ENCODE data around the gene AURKA. TPM values are rescaled to one million over a fixed set of nuclear protein-coding genes. Genes with fewer than 3 reads are reported as not detected.
"Not testable (repeated sequence)": the region's sequence is repeated elsewhere in the genome, so short reads cannot be mapped to it uniquely, and the experiment has no call there.

AURKA gene
- total and polyA plus RNA-seq, 4 donors: 7.9 to 10.0 (median 9.3) TPM

- not testable (repeated sequence) for DNase-seq (ENCODE audit: low read depth in 4 of 6, low spot score in 6 of 6); H3K4me3 ChIP-seq (ENCODE audit: low read depth, low read length); H3K27ac ChIP-seq (ENCODE audit: low read depth, low read length); H3K36me3 ChIP-seq (ENCODE audit: control insufficient read depth, insufficient read depth, low read length); H3K4me1 ChIP-seq (ENCODE audit: control insufficient read depth, insufficient read depth, low read length); H3K27me3 ChIP-seq (ENCODE audit: control insufficient read depth, insufficient read depth, low read length); H3K9me3 ChIP-seq (ENCODE audit: control insufficient read depth, insufficient read depth, low read length)
- WGBS (ENCODE audit: insufficient coverage): 71% methylated on average over 6 of the region's 8 CpGs
Measured at GRCh38 chr20:56336709-56337108, 55.3 kb downstream of the AURKA start.

- DNase-seq (ENCODE audit: low read depth in 4 of 6, low spot score in 6 of 6): peak in 1 of 6 donors; percentile 50
- Histone ChIP-seq H3K4me1 (ENCODE audit: control insufficient read depth, insufficient read depth, low read length) (no peaks in the 10 kb centered on the region), H3K9me3 (ENCODE audit: control insufficient read depth, insufficient read depth, low read length) (no peaks in the 10 kb centered on the region), H3K4me3 (ENCODE audit: low read depth, low read length) (no peak overlapping the region), H3K36me3 (ENCODE audit: control insufficient read depth, insufficient read depth, low read length) (no peaks in the 10 kb centered on the region), H3K27me3 (ENCODE audit: control insufficient read depth, insufficient read depth, low read length) (no peaks in the 10 kb centered on the region), H3K27ac (ENCODE audit: low read depth, low read length) (no peak overlapping the region)
- 36% methylated on average over 4 of the region's 5 CpGs for WGBS (ENCODE audit: insufficient coverage)
Measured at GRCh38 chr20:56328861-56329260, 63.2 kb downstream of the AURKA start.

- H3K4me3 ChIP-seq (ENCODE audit: low read depth, low read length): no peak overlapping the region
- no peak for DNase-seq (ENCODE audit: low read depth in 4 of 6, low spot score in 6 of 6)
- H3K27ac ChIP-seq (ENCODE audit: low read depth, low read length): no peak overlapping the region
- H3K36me3 ChIP-seq (ENCODE audit: control insufficient read depth, insufficient read depth, low read length): no peaks in the 10 kb centered on the region
- no peaks in the 10 kb centered on the region for H3K9me3 ChIP-seq (ENCODE audit: control insufficient read depth, insufficient read depth, low read length)
- no peaks in the 10 kb centered on the region for H3K4me1 ChIP-seq (ENCODE audit: control insufficient read depth, insufficient read depth, low read length)
- no peaks in the 10 kb centered on the region for H3K27me3 ChIP-seq (ENCODE audit: control insufficient read depth, insufficient read depth, low read length)
Measured at GRCh38 chr20:56324806-56325205, 67.2 kb downstream of the AURKA start.

- no peaks in the 10 kb centered on the region for H3K36me3 ChIP-seq (ENCODE audit: control insufficient read depth, insufficient read depth, low read length)
- no peaks in the 10 kb centered on the region for H3K4me1 ChIP-seq (ENCODE audit: control insufficient read depth, insufficient read depth, low read length)
- 69% methylated on average over 5 of the region's 6 CpGs for WGBS (ENCODE audit: insufficient coverage)
- DNase-seq (ENCODE audit: low read depth in 4 of 6, low spot score in 6 of 6): no peak
- H3K27ac ChIP-seq (ENCODE audit: low read depth, low read length): no peak overlapping the region
- H3K27me3 ChIP-seq (ENCODE audit: control insufficient read depth, insufficient read depth, low read length): no peaks in the 10 kb centered on the region
- no peaks in the 10 kb centered on the region for H3K9me3 ChIP-seq (ENCODE audit: control insufficient read depth, insufficient read depth, low read length)
- no peak overlapping the region for H3K4me3 ChIP-seq (ENCODE audit: low read depth, low read length)
Measured at GRCh38 chr20:56323656-56324055, 68.4 kb downstream of the AURKA start.

GRCh38 chr20:56323206-56323605 is 68.8 kb downstream of the AURKA start:
- no peak overlapping the region for H3K27ac ChIP-seq (ENCODE audit: low read depth, low read length)
- H3K4me1 ChIP-seq (ENCODE audit: control insufficient read depth, insufficient read depth, low read length): no peaks in the 10 kb centered on the region
- 78% methylated on average over 1 of the region's 2 CpGs for WGBS (ENCODE audit: insufficient coverage)
- no peaks in the 10 kb centered on the region for H3K9me3 ChIP-seq (ENCODE audit: control insufficient read depth, insufficient read depth, low read length)
- DNase-seq (ENCODE audit: low read depth in 4 of 6, low spot score in 6 of 6): no peak
- no peaks in the 10 kb centered on the region for H3K36me3 ChIP-seq (ENCODE audit: control insufficient read depth, insufficient read depth, low read length)
- H3K4me3 ChIP-seq (ENCODE audit: low read depth, low read length): no peak overlapping the region
- no peaks in the 10 kb centered on the region for H3K27me3 ChIP-seq (ENCODE audit: control insufficient read depth, insufficient read depth, low read length)

- Histone ChIP-seq H3K27me3 (ENCODE audit: control insufficient read depth, insufficient read depth, low read length) (no peaks in the 10 kb centered on the region), H3K4me3 (ENCODE audit: low read depth, low read length) (no peak overlapping the region), H3K9me3 (ENCODE audit: control insufficient read depth, insufficient read depth, low read length) (no peaks in the 10 kb centered on the region), H3K4me1 (ENCODE audit: control insufficient read depth, insufficient read depth, low read length) (no peaks in the 10 kb centered on the region), H3K36me3 (ENCODE audit: control insufficient read depth, insufficient read depth, low read length) (no peaks in the 10 kb centered on the region), H3K27ac (ENCODE audit: low read depth, low read length) (no peak overlapping the region)
- WGBS (ENCODE audit: insufficient coverage): 60% methylated on average over 3 of the region's 4 CpGs
- DNase-seq (ENCODE audit: low read depth in 4 of 6, low spot score in 6 of 6): peak in 1 of 6 donors; percentile 11
Measured at GRCh38 chr20:56322681-56323080, 69.3 kb downstream of the AURKA start.

Other genes with a start within 250 kb of the AURKA start
- under 1 TPM in 1 of 2 donors, not detected in 1; 0.17 TPM for gene MC3R, start 143.5 kb downstream of the AURKA start, total RNA-seq
- gene MC3R, start 143.5 kb downstream of the AURKA start, polyA plus RNA-seq (ENCODE audit: insufficient read length in 2 of 2): under 1 TPM; 0.20 to 0.24 TPM
- 10 to 100 TPM; 34.7 to 61.5 TPM for gene FAM210B, start 33.2 kb downstream of the AURKA start, total RNA-seq
- gene FAM210B, start 33.2 kb downstream of the AURKA start, polyA plus RNA-seq (ENCODE audit: insufficient read length in 2 of 2): 10 to 100 TPM; 23.6 to 25.4 TPM
- 10 to 100 TPM; 31.3 to 36.0 TPM for gene CSTF1, start 430 bp upstream of the AURKA start, total RNA-seq
- 10 to 100 TPM; 24.1 to 26.4 TPM for gene CSTF1, start 430 bp upstream of the AURKA start, polyA plus RNA-seq (ENCODE audit: insufficient read length in 2 of 2)
- 1 to 10 TPM; 1.3 to 1.5 TPM for gene CASS4, start 20.0 kb upstream of the AURKA start, total RNA-seq
- 1 to 10 TPM in 1 of 2 donors, under 1 TPM in 1; 0.74 to 1.1 TPM for gene CASS4, start 20.0 kb upstream of the AURKA start, polyA plus RNA-seq (ENCODE audit: insufficient read length in 2 of 2)
- gene RTF2, start 76.4 kb upstream of the AURKA start, total RNA-seq: 10 to 100 TPM; 63.3 to 90.7 TPM
- gene RTF2, start 76.4 kb upstream of the AURKA start, polyA plus RNA-seq (ENCODE audit: insufficient read length in 2 of 2): 100 to 1,000 TPM; 126 to 128 TPM
- not detected for gene FAM209A, start 132.5 kb upstream of the AURKA start, total RNA-seq
- under 1 TPM in 1 of 2 donors, not detected in 1; 0.21 TPM for gene FAM209A, start 132.5 kb upstream of the AURKA start, polyA plus RNA-seq (ENCODE audit: insufficient read length in 2 of 2)
- gene FAM209B, start 141.0 kb upstream of the AURKA start, total RNA-seq: under 1 TPM in 1 of 2 donors, not detected in 1; 0.50 TPM
- under 1 TPM in 1 of 2 donors, not detected in 1; 0.47 TPM for gene FAM209B, start 141.0 kb upstream of the AURKA start, polyA plus RNA-seq (ENCODE audit: insufficient read length in 2 of 2)
- gene TFAP2C, start 237.1 kb upstream of the AURKA start, total RNA-seq: 1 to 10 TPM in 1 of 2 donors, under 1 TPM in 1; 0.50 to 1.0 TPM
- gene TFAP2C, start 237.1 kb upstream of the AURKA start, polyA plus RNA-seq (ENCODE audit: insufficient read length in 2 of 2): under 1 TPM; 0.17 to 0.29 TPM

Data from spinal cord (tissue), 10 donors.